Spinal cord (tissue), 10 donors: ENCODE results near the gene NEDD4. TPM values are rescaled to one million over a fixed set of nuclear protein-coding genes. Genes with fewer than 3 reads are reported as not detected.

Source experiments
- DNase-seq, 6 donors: peaks; one replicate each; pipeline versions ENCODE4 v3.0.0 to v3.0.0-alpha.2; 2013 to 2015; ENCODE audit warnings: low spot score in 6 of 6, low read depth in 4 of 6
- H3K27ac ChIP-seq: one replicate; pipeline ENCODE4 v1.5.1; 2013; ENCODE audit warnings: low read depth, low read length, control low read depth
- H3K27me3 ChIP-seq: one replicate; pipeline ENCODE4 v1.6.1; 2013; ENCODE audit warnings: low read length; ENCODE audit not compliant: control insufficient read depth, insufficient read depth
- H3K36me3 ChIP-seq: one replicate; pipeline ENCODE4 v1.6.1; 2013; ENCODE audit warnings: low read length; ENCODE audit not compliant: control insufficient read depth, insufficient read depth
- H3K4me1 ChIP-seq: one replicate; pipeline ENCODE4 v1.6.1; 2013; ENCODE audit warnings: low read length; ENCODE audit not compliant: control insufficient read depth, insufficient read depth
- H3K4me3 ChIP-seq: one replicate; pipeline ENCODE4 v1.5.1; 2013; ENCODE audit warnings: low read depth, low read length, control low read depth
- H3K9me3 ChIP-seq: one replicate; pipeline ENCODE4 v1.6.1; 2013; ENCODE audit warnings: low read length; ENCODE audit not compliant: control insufficient read depth, insufficient read depth
- WGBS: methylation state at CpG from one replicate; pipeline ENCODE4 v1.1.5; 2013; ENCODE audit warnings: missing lambda C conversion rate; ENCODE audit not compliant: insufficient coverage; 5-methylcytosine and 5-hydroxymethylcytosine counted together
- polyA plus RNA-seq, 2 donors: library from polyadenylated mRNA; unstranded; fragments of 120-200 nt; gene quantifications; one replicate each; pipeline ENCODE4 v1.2.1, GENCODE V29; 2013; ENCODE audit not compliant: insufficient read length in 2 of 2
- total RNA-seq, 2 donors: library from RNA; depleted of rRNA in 1 of 2; stranded (reverse); fragments of 120-200 nt in 1 of 2; fragments of >200 nt in 1 of 2; gene quantifications; one replicate each; pipeline versions ENCODE4 v1.2.3 to v1.2.4, GENCODE V29; 2013 to 2014
- donor health status: healthy.

NEDD4 gene
- total and polyA plus RNA-seq, 4 donors: 5.7 to 16.4 (median 9.5) TPM

DNA sequence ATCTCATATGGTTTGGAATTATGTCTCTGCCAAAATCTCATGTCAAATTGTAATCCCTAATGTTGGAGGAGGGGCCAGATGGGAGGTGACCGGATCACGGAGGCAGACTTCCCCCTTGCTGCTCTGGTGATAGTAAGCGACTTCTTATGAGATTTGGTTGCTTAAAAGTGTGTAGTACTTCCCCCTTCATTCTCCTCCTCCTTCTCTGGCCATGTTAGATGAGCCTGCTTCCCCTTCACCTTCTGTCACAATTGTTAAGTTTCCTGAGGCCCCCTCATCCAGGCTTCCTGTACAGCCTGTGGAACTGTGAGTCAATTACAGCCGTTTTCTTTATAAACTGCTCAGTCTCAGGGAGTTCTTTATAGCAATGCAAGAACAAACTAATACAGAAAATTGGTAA is 51.1 kb downstream of the NEDD4 start:
- no CpG with 5 or more reads among the region's 4 CpGs for WGBS
- H3K27me3 ChIP-seq: no peaks in the 10 kb centered on the region
- H3K36me3 ChIP-seq: no peaks in the 10 kb centered on the region
- H3K27ac ChIP-seq: no peak overlapping the region
- no peaks in the 10 kb centered on the region for H3K4me1 ChIP-seq
- H3K4me3 ChIP-seq: no peak overlapping the region
- DNase-seq: no peak
- peaks cover 9% of the 10 kb centered on the region for H3K9me3 ChIP-seq

DNA sequence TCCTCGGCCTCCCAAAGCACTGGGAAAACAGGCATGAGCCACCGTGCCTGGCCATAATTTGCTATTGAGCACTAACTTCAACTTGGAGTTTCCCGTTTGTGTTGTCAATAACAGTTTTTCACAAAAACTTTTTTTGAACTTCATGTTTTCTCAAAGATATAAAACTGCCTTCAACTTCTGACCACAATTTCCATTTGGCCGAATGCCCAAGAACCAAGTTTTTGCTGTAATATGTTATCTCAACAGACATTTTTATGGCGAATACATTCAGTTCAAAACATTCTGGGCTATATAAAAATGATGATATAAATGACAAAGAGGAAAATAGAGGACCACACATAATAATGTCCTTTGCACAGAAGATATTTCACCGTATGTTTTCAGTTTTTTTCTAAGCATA is 56.4 kb downstream of the NEDD4 start:
- WGBS: 74% methylated on average over 3 of the region's 6 CpGs
- Histone ChIP-seq H3K4me1 (no peaks in the 10 kb centered on the region), H3K9me3 (peaks cover 7% of the 10 kb centered on the region), H3K4me3 (no peak overlapping the region), H3K36me3 (no peaks in the 10 kb centered on the region), H3K27me3 (no peaks in the 10 kb centered on the region), H3K27ac (no peak overlapping the region)
- peak in 1 of 6 donors; percentile 5 for DNase-seq

DNA sequence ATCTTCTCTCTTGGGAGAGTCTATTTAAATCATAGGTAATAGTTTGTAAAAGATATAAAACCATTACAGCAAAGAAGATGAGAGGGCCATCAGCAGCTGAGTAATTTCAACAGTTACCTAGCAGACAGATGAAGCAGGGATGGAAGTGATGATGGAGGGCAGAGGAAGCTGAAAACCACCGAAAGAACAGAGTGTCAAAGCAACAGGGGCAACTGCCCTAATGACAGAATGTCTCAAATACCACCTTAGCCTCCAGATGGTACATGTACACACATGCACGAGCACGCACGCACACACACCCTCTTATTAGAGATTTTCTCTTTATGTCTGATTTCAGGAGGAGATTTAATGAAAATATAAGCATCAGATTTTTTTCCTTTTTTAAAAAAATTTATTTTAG is 64.5 kb downstream of the NEDD4 start:
- DNase-seq: no peak
- Histone ChIP-seq H3K4me3 (no peak overlapping the region), H3K27me3 (no peaks in the 10 kb centered on the region), H3K27ac (no peak overlapping the region), H3K9me3 (no peaks in the 10 kb centered on the region), H3K36me3 (no peaks in the 10 kb centered on the region), H3K4me1 (no peaks in the 10 kb centered on the region)
- no CpG with 5 or more reads among the region's 4 CpGs for WGBS

DNA sequence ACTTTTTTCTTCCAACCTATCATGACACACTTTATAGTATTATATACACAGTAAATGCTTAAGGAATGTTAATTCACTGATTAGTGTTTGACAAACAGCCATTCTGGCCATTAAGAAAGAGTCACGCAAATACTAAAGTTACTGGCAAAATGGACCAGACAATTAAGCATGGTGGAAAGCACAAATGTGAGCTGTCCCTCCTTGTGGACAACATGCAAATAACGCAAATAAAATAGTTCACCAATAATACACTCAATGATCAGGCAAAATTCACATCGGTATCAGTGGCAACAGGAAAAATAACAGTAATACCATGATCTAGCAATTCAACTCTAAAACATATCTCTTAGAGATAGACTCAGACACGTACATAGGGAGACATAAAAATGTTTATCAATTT is 71.7 kb downstream of the NEDD4 start:
- Histone ChIP-seq H3K27ac (no peak overlapping the region), H3K4me1 (no peaks in the 10 kb centered on the region), H3K4me3 (no peak overlapping the region), H3K9me3 (no peaks in the 10 kb centered on the region), H3K27me3 (no peaks in the 10 kb centered on the region), H3K36me3 (no peaks in the 10 kb centered on the region)
- DNase-seq: no peak
- 83% methylated on average over 1 of the region's 4 CpGs for WGBS

DNA sequence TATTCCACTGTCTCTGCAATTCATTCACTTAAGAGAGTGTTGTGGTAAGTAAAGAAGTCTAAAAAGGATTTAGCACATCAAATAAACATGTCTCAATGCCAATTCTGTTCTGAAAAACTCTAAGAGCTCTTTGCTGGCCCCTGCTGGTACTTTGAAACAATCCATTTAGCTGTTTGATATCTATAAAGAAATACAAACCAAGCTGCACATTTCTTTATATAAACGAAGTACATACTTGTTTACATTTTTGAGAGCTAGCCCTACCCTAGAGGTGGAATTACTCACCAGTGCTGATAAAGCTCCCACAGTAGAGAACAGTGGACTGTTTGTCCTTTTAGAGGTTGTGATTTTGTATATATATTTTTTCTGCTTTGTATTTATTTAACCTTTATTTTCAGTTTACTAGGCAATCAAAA is 75.5 kb downstream of the NEDD4 start:
- Histone ChIP-seq H3K36me3 (no peaks in the 10 kb centered on the region), H3K27me3 (no peaks in the 10 kb centered on the region), H3K4me1 (no peaks in the 10 kb centered on the region), H3K9me3 (no peaks in the 10 kb centered on the region), H3K27ac (no peak overlapping the region), H3K4me3 (no peak overlapping the region)
- WGBS: no CpG with 5 or more reads among the region's 1 CpG
- DNase-seq: peak in 4 of 6 donors; percentile 30 to 80 (median 52)

DNA sequence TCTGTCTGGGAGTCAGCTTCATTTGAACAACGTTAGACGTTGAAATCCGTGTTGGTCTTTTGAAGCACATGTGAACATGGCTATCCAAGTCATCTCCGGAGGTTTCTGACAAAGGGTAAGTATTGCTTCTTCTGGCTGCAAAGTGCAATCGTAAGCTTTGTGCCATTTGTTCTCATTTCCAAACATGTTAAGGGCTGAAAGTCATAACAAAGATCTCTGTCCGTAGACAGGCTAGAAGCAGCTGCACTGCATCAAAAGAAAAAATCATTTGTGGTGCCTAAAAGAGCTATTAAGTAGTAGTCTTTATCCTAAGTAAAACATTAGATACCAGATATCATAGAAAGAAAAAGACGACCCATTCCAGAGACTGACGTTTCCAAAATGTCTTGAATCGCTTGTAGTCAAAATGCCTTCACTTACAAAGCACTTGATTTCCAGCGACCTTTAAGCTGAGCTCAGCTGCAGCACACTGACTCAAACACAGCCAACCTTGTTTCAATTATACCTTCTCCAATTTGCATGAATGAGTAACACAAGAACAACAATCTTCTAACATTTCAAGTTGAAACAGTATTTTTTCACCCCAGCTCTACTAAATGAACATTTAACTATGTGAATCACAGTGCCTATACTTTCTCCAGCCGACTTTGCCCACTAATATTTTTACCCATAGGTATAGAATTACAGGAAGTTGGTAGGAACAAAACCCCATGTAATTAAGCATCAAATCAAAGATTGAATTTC is 76.6 kb downstream of the NEDD4 start:
- 51% methylated on average over 9 of the region's 11 CpGs for WGBS
- H3K9me3 ChIP-seq: no peaks in the 10 kb centered on the region
- no peaks in the 10 kb centered on the region for H3K36me3 ChIP-seq
- H3K4me3 ChIP-seq: peak overlapping the region; percentile 11
- no peak overlapping the region for H3K27ac ChIP-seq
- no peaks in the 10 kb centered on the region for H3K27me3 ChIP-seq
- peak in 2 of 6 donors; percentile 3 to 15 for DNase-seq
- H3K4me1 ChIP-seq: no peaks in the 10 kb centered on the region

DNA sequence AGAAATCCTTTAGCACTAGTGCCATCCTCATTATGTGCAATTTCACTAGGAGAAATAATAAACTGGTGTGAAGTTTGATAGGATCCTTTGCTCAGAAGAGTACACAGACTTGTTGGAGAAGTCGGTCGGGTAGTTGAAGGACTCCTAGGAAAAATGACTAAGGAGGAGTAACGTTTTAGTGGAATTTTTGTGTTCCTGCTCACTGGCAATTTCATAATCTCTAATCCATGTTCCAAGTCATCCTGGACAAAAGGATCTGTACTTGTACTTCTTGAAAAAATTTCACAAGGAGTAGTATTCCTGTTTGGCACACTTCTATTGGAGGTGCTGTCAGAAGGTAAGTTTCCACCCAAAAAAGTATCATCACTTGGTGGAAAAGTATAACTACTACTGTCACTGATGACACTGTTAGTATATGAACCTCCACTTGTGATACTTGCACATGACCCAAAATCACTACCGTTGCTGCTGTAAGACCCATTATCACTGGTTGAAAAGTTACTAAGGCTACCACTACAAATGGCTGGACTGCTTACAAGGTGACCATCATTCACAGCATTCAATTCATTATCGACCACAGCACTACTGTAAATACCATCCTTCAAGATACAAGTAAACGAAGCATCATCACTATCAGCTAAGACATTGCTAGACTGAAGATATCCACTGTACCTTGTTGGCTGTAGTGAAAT is 77.4 kb downstream of the NEDD4 start:
- no peaks in the 10 kb centered on the region for H3K27me3 ChIP-seq
- no peaks in the 10 kb centered on the region for H3K4me1 ChIP-seq
- no peaks in the 10 kb centered on the region for H3K9me3 ChIP-seq
- no peak overlapping the region for H3K4me3 ChIP-seq
- DNase-seq: no peak
- WGBS: 77% methylated on average over 1 of the region's 6 CpGs
- no peak overlapping the region for H3K27ac ChIP-seq
- no peaks in the 10 kb centered on the region for H3K36me3 ChIP-seq

DNA sequence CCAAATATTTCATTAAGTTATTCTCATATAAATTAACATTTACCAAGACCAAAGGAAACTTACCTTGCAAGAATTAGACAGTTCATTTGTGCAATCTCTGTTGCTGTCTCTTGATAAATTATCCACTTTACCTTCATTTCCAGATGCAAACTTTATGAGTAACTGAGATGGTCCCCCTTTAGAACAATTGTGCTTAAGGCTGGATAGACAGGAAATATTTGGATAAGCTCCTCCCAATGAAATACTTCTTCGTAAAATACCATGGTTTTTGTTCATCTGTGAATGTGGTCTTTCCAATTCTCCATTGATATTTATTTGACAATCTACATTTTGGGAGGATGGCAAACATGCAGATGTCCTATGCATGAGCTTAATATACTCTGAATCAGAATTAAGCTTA is 78.2 kb downstream of the NEDD4 start:
- Histone ChIP-seq H3K36me3 (no peaks in the 10 kb centered on the region), H3K4me3 (no peak overlapping the region), H3K27ac (no peak overlapping the region), H3K9me3 (no peaks in the 10 kb centered on the region), H3K4me1 (no peaks in the 10 kb centered on the region), H3K27me3 (no peaks in the 10 kb centered on the region)
- no peak for DNase-seq
- no CpG with 5 or more reads among the region's 1 CpG for WGBS

DNA sequence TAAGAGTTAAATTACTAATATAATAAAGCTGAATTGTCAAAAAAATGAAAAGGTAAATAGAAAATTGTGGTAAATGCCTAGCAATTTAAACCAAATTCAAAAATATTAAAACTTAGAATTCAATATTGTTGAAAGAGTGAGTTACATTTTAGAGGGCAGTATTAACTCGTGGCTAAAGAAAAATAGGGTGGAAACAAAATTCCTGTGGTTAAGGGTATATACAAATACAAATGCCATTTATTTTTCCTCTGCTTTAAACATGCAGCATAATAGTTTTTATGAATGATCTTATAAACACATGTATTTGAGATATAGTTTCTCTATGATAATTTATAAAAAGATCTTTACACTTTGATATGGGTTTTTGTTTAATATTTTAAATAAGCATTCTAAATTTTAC is 79.0 kb downstream of the NEDD4 start:
- no peak for DNase-seq
- Histone ChIP-seq H3K9me3 (no peaks in the 10 kb centered on the region), H3K36me3 (no peaks in the 10 kb centered on the region), H3K4me3 (no peak overlapping the region), H3K4me1 (no peaks in the 10 kb centered on the region), H3K27ac (no peak overlapping the region), H3K27me3 (no peaks in the 10 kb centered on the region)
- no CpG with 5 or more reads among the region's 1 CpG for WGBS

DNA sequence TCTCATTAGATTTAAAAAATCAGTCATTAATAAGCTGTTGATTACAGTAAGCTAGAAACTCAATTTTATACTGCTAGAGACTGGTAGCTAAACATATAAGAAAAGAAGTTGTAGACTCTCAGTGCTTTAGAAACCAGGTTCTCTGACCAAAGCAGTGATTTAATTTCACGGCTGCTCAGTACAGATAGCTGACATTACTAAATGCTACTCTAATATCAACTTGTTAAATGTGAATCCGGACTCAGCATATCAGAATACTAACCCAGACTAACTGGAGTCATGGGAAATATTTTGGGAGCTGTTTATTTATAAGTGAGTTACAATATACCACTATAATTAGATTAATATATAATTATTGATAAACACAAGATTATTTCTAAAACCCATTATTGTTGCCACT is 80.4 kb downstream of the NEDD4 start:
- WGBS: no CpG with 5 or more reads among the region's 2 CpGs
- Histone ChIP-seq H3K9me3 (no peaks in the 10 kb centered on the region), H3K36me3 (no peaks in the 10 kb centered on the region), H3K27ac (no peak overlapping the region), H3K4me3 (no peak overlapping the region), H3K4me1 (no peaks in the 10 kb centered on the region), H3K27me3 (no peaks in the 10 kb centered on the region)
- no peak for DNase-seq
